GM12878 (cell line): ENCODE results near the gene FCHSD2. TPM values are rescaled to one million over a fixed set of nuclear protein-coding genes. Genes with fewer than 3 reads are reported as not detected.
A peak's percentile ranks its signal among the peaks of the same experiment; 100 is the strongest.

Source experiments
- ATF7 ChIP-seq: fragments of 450-650 bp; IDR thresholded peaks from 2 replicates; pipeline ENCODE4 v1.6.1; 2016; ENCODE audit warnings: low read depth, mild to moderate bottlenecking
- CBX3 ChIP-seq: fragments of 200-600 bp; sonication (generic); IDR thresholded peaks from 2 replicates; pipeline ENCODE4 v1.6.1; 2016; ENCODE audit warnings: low read depth, borderline replicate concordance
- CREM ChIP-seq: IDR thresholded peaks from 2 replicates; pipeline ENCODE4 v1.6.1; 2014; ENCODE audit warnings: antibody characterized with exemption, low read depth
- DPF2 ChIP-seq: fragments of 450-650 bp; IDR thresholded peaks from 2 replicates; pipeline ENCODE4 v1.6.1; 2017; ENCODE audit warnings: mild to moderate bottlenecking
- FOXK2 ChIP-seq: fragments of 450-650 bp; IDR thresholded peaks from 2 replicates; pipeline ENCODE4 v1.6.1; 2017; ENCODE audit warnings: mild to moderate bottlenecking, moderate library complexity
- HCFC1 ChIP-seq: fragments of 150-350 bp; IDR thresholded peaks from 2 replicates; pipeline ENCODE4 v1.6.1; 2014; ENCODE audit warnings: low read length
- HDAC2 ChIP-seq: fragments of 200-600 bp; sonication (generic); IDR thresholded peaks from 2 replicates; pipeline ENCODE4 v1.6.1; 2017
- HDGF ChIP-seq: fragments of 450-650 bp; IDR thresholded peaks from 2 replicates; pipeline ENCODE4 v1.6.1; 2016; ENCODE audit warnings: antibody characterized with exemption
- JUNB ChIP-seq: IDR thresholded peaks from 2 replicates; pipeline ENCODE4 v1.6.1; 2016; ENCODE audit warnings: antibody characterized with exemption, mild to moderate bottlenecking
- MYB ChIP-seq: fragments of 150-350 bp; IDR thresholded peaks from 2 replicates; pipeline ENCODE4 v1.6.1; 2014; ENCODE audit warnings: mild to moderate bottlenecking, low read depth, low read length, borderline replicate concordance
- NFXL1 ChIP-seq: fragments of 450-650 bp; IDR thresholded peaks from 2 replicates; pipeline ENCODE4 v1.6.1; 2017; ENCODE audit warnings: antibody characterized with exemption, mild to moderate bottlenecking, borderline replicate concordance
- NR2C1 ChIP-seq: fragments of 450-650 bp; IDR thresholded peaks from 2 replicates; pipeline ENCODE4 v1.6.1; 2017; ENCODE audit warnings: antibody characterized with exemption, mild to moderate bottlenecking, moderate library complexity
- PML ChIP-seq: IDR thresholded peaks from 2 replicates; pipeline ENCODE4 v1.6.1; 2012; ENCODE audit warnings: low read length, inconsistent platforms
- POLR2AphosphoS2 ChIP-seq: IDR thresholded peaks from 2 replicates; pipeline ENCODE4 v1.6.1; 2011; ENCODE audit warnings: low read depth, mild to moderate bottlenecking, low read length, improper control_type of control experiment, moderate library complexity
- POLR2AphosphoS5 ChIP-seq: IDR thresholded peaks from 2 replicates; pipeline ENCODE4 v1.6.1; 2011; ENCODE audit warnings: mild to moderate bottlenecking, low read length, inconsistent platforms
- RUNX3 ChIP-seq: IDR thresholded peaks from 2 replicates; pipeline ENCODE4 v1.6.1; 2012; ENCODE audit warnings: low read length, inconsistent platforms
- SIX5 ChIP-seq: IDR thresholded peaks from 2 replicates; pipeline ENCODE4 v1.6.1; 2011; ENCODE audit warnings: mild to moderate bottlenecking, low read depth, low read length, moderate library complexity; ENCODE audit not compliant: severe bottlenecking
- SMAD5 ChIP-seq: IDR thresholded peaks from 2 replicates; pipeline ENCODE4 v1.6.1; 2016; ENCODE audit warnings: antibody characterized with exemption, low read depth
- STAT3 ChIP-seq: IDR thresholded peaks from 2 replicates; pipeline ENCODE4 v1.6.1; 2011; ENCODE audit warnings: low read depth, low read length, improper control_type of control experiment
- SUPT20H ChIP-seq: IDR thresholded peaks from 2 replicates; pipeline ENCODE4 v1.6.1; 2011; ENCODE audit warnings: low read depth, mild to moderate bottlenecking, low read length, moderate library complexity, borderline replicate concordance; ENCODE audit not compliant: control insufficient read depth
- YBX1 ChIP-seq: fragments of 450-650 bp; IDR thresholded peaks from 2 replicates; pipeline ENCODE4 v1.6.1; 2016; ENCODE audit warnings: antibody characterized with exemption
- ZBED1 ChIP-seq: IDR thresholded peaks from 2 replicates; pipeline ENCODE4 v1.6.1; 2016; ENCODE audit warnings: borderline replicate concordance
- ZNF217 ChIP-seq: fragments of 450-650 bp; IDR thresholded peaks from 2 replicates; pipeline ENCODE4 v1.6.1; 2017; ENCODE audit warnings: antibody characterized with exemption, mild to moderate bottlenecking
- ZNF384 ChIP-seq: IDR thresholded peaks from 2 replicates; pipeline ENCODE4 v1.6.1; 2012; ENCODE audit warnings: low read depth, mild to moderate bottlenecking, low read length, improper control_type of control experiment, borderline replicate concordance
- ZNF622 ChIP-seq: fragments of 450-650 bp; IDR thresholded peaks from 2 replicates; pipeline ENCODE4 v1.6.1; 2017; ENCODE audit warnings: mild to moderate bottlenecking, inconsistent platforms
- polyA plus RNA-seq, 11 experiments: library from polyadenylated mRNA; depleted of rRNA in 4 of 11; unstranded in 6 of 11; stranded (reverse) in 5 of 11; fragments of >200 nt; fragmentation: Nextera tagmentation in 4 of 11; fragmentation: Illumina TruSeq in 1 of 11; extraction: Ambion mirVana in 4 of 11; extraction: Trizol in 1 of 11; gene quantifications; 1 replicate in 1 of 11; 2 replicates in 10 of 11; pipeline versions ENCODE4 v1.2.1 to v1.2.3, GENCODE V29; 2011 to 2016; ENCODE audit warnings: inconsistent platforms in 2 of 11, missing spikeins in 2 of 11, low read depth in 1 of 11
- total RNA-seq, 4 experiments: library from RNA; depleted of rRNA in 3 of 4; stranded (reverse); fragments of >200 nt in 3 of 4; fragmentation: Illumina TruSeq in 1 of 4; extraction: Trizol in 1 of 4; gene quantifications; 2 replicates each; pipeline versions ENCODE4 v1.2.1 to v1.2.3, GENCODE V29; 2013 to 2021
- TF ChIP-seq, protein P1 (sequence below): fragments of 450-650 bp; conservative IDR thresholded peaks from 2 replicates; pipeline ENCODE4 v1.6.1; 2017; ENCODE audit warnings: mild to moderate bottlenecking, moderate library complexity
- TF ChIP-seq, protein P2 (sequence below): fragments of 450-650 bp; IDR thresholded peaks from 2 replicates; pipeline ENCODE4 v1.6.1; 2017; ENCODE audit warnings: mild to moderate bottlenecking, low read depth, inconsistent platforms; ENCODE audit not compliant: poor library complexity, severe bottlenecking
- TF ChIP-seq, protein P3 (sequence below): IDR thresholded peaks from 2 replicates; pipeline ENCODE4 v1.6.1; 2011; ENCODE audit warnings: mild to moderate bottlenecking, low read depth, low read length, moderate library complexity; ENCODE audit not compliant: insufficient replicate concordance
- TF ChIP-seq, protein P4 (sequence below): fragments of 450-650 bp; IDR thresholded peaks from 2 replicates; pipeline ENCODE4 v1.6.1; 2016; ENCODE audit warnings: mild to moderate bottlenecking

Gene FCHSD2
- total and polyA plus RNA-seq, 10 of the 15 experiments (the other 5 are each of a cell fraction or from before 2014, with no cell fraction given), result 13.2 to 89.8 (median 47.8) TPM

DNA sequence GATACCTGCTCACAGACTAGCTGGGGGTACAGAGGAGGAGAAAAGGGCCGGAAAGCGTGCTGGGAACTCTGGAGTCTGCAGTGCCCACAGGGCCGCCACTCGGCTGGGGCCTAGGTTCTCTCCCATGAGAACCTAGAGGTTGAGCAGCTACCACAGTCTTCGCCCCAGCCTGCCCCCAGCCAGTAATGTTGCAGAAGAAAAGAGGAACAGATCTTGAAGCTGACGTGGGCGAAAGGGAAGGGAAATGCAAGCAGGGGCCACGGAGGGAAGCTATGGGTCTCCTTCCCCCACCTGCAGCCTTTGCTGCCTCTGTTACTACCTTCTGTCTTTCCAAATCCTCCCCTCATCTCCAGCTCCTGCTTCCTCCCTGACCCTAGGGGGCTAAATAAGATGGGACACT is 47.2 kb upstream of the FCHSD2 start (continued):
- TF ChIP-seq, protein P1, sequence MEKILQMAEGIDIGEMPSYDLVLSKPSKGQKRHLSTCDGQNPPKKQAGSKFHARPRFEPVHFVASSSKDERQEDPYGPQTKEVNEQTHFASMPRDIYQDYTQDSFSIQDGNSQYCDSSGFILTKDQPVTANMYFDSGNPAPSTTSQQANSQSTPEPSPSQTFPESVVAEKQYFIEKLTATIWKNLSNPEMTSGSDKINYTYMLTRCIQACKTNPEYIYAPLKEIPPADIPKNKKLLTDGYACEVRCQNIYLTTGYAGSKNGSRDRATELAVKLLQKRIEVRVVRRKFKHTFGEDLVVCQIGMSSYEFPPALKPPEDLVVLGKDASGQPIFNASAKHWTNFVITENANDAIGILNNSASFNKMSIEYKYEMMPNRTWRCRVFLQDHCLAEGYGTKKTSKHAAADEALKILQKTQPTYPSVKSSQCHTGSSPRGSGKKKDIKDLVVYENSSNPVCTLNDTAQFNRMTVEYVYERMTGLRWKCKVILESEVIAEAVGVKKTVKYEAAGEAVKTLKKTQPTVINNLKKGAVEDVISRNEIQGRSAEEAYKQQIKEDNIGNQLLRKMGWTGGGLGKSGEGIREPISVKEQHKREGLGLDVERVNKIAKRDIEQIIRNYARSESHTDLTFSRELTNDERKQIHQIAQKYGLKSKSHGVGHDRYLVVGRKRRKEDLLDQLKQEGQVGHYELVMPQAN, result 0 out of 2 replicates have a peak, but pooled peaks have one; percentile 24
- TF ChIP-seq SUPT20H, result no peak
- TF ChIP-seq SIX5, result no peak
- TF ChIP-seq, protein P2, sequence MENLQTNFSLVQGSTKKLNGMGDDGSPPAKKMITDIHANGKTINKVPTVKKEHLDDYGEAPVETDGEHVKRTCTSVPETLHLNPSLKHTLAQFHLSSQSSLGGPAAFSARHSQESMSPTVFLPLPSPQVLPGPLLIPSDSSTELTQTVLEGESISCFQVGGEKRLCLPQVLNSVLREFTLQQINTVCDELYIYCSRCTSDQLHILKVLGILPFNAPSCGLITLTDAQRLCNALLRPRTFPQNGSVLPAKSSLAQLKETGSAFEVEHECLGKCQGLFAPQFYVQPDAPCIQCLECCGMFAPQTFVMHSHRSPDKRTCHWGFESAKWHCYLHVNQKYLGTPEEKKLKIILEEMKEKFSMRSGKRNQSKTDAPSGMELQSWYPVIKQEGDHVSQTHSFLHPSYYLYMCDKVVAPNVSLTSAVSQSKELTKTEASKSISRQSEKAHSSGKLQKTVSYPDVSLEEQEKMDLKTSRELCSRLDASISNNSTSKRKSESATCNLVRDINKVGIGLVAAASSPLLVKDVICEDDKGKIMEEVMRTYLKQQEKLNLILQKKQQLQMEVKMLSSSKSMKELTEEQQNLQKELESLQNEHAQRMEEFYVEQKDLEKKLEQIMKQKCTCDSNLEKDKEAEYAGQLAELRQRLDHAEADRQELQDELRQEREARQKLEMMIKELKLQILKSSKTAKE, result peak; percentile 67
- TF ChIP-seq ATF7, result peak; percentile 28; the same call in 1 of the 2 replicates
- no peak for TF ChIP-seq ZNF622
- no peak for TF ChIP-seq NFXL1
- TF ChIP-seq, protein P3, sequence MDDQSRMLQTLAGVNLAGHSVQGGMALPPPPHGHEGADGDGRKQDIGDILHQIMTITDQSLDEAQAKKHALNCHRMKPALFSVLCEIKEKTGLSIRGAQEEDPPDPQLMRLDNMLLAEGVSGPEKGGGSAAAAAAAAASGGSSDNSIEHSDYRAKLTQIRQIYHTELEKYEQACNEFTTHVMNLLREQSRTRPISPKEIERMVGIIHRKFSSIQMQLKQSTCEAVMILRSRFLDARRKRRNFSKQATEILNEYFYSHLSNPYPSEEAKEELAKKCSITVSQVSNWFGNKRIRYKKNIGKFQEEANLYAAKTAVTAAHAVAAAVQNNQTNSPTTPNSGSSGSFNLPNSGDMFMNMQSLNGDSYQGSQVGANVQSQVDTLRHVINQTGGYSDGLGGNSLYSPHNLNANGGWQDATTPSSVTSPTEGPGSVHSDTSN, result no peak
- TF ChIP-seq ZNF217, result no peak
- no peak for TF ChIP-seq ZNF384
- TF ChIP-seq RUNX3, result peak; percentile 50
- TF ChIP-seq NR2C1, result no peak
- TF ChIP-seq FOXK2, result no peak
- no peak for TF ChIP-seq PML
- TF ChIP-seq, protein P4, sequence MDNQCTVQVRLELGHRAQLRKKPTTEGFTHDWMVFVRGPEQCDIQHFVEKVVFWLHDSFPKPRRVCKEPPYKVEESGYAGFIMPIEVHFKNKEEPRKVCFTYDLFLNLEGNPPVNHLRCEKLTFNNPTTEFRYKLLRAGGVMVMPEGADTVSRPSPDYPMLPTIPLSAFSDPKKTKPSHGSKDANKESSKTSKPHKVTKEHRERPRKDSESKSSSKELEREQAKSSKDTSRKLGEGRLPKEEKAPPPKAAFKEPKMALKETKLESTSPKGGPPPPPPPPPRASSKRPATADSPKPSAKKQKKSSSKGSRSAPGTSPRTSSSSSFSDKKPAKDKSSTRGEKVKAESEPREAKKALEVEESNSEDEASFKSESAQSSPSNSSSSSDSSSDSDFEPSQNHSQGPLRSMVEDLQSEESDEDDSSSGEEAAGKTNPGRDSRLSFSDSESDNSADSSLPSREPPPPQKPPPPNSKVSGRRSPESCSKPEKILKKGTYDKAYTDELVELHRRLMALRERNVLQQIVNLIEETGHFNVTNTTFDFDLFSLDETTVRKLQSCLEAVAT, result peak; percentile 82; the same call in 1 of the 2 replicates
- TF ChIP-seq HCFC1, result no peak
- TF ChIP-seq MYB, result no peak
- 0 out of 2 replicates have a peak, but pooled peaks have one; percentile 37 for TF ChIP-seq POLR2AphosphoS5
- TF ChIP-seq SMAD5, result no peak
- no peak for TF ChIP-seq CBX3
- peak; percentile 63 for TF ChIP-seq CREM
- no peak for TF ChIP-seq STAT3
- TF ChIP-seq YBX1, result no peak
- no peak for TF ChIP-seq HDAC2
- TF ChIP-seq ZBED1, result no peak
- TF ChIP-seq POLR2AphosphoS2, result no peak
- TF ChIP-seq DPF2, result peak; percentile 87; the same call in 1 of the 2 replicates
- TF ChIP-seq JUNB, result no peak
- TF ChIP-seq HDGF, result no peak
